A673 (cell line): ENCODE measurements around the gene CLDN3. TPM values are rescaled to one million over a fixed set of nuclear protein-coding genes. Genes with fewer than 3 reads are reported as not detected.
A peak's percentile ranks its signal among the peaks of the same experiment; 100 is the strongest.

Experiments
- BruUV-seq: library from RNA; stranded (reverse); fragments of 400-500 nt; replicated peaks from 2 replicates; lab custom pipeline; 2021; lab: Mats Ljungman, UMichigan
- CTCF ChIA-PET: fragments of 300-600 bp; sonication (Branson Sonifier 250); formaldehyde crosslinking; loops from one replicate; lab custom pipeline; 2022; ENCODE audit warnings: antibody characterized with exemption; lab: Charles Lee
- POLR2A ChIA-PET: fragments of 300-600 bp; sonication (Branson Sonifier 250); formaldehyde crosslinking; loops from one replicate; lab custom pipeline; 2022; ENCODE audit warnings: antibody characterized with exemption; ENCODE audit not compliant: low non-redundant PET; lab: Charles Lee
- DNase-seq: peaks from one replicate; pipeline ENCODE4 v3.0.0-alpha.2; 2015; ENCODE audit warnings: low spot score
- H3K27ac ChIP-seq: fragments of 200-600 bp; sonication (generic); 2 replicates; pipeline ENCODE4 v1.5.1; 2016; ENCODE audit warnings: mixed run types, low read depth, mild to moderate bottlenecking, mixed read lengths, antibody characterized with exemption, low read length; ENCODE audit not compliant: poor library complexity, severe bottlenecking
- H3K27me3 ChIP-seq: fragments of 200-600 bp; sonication (generic); replicated peaks from 2 replicates; pipeline ENCODE4 v1.6.1; 2017; ENCODE audit warnings: mixed run types, low read depth, mild to moderate bottlenecking, mixed read lengths, antibody characterized with exemption, low read length; ENCODE audit not compliant: insufficient read depth, poor library complexity
- H3K36me3 ChIP-seq: fragments of 200-600 bp; sonication (generic); 2 replicates; pipeline ENCODE4 v1.6.1; 2016; ENCODE audit warnings: mixed run types, mild to moderate bottlenecking, mixed read lengths, antibody characterized with exemption, low read length; ENCODE audit not compliant: insufficient read depth, poor library complexity, severe bottlenecking
- H3K4me1 ChIP-seq: fragments of 200-600 bp; sonication (generic); 2 replicates; pipeline ENCODE4 v1.6.1; 2017; ENCODE audit warnings: mixed run types, mild to moderate bottlenecking, mixed read lengths, antibody characterized with exemption, low read length; ENCODE audit not compliant: insufficient read depth, poor library complexity, severe bottlenecking
- H3K4me3 ChIP-seq: fragments of 200-600 bp; sonication (generic); 2 replicates; pipeline ENCODE4 v1.5.1; 2016; ENCODE audit warnings: low read depth, mixed run types, mild to moderate bottlenecking, mixed read lengths, low read length; ENCODE audit not compliant: poor library complexity, severe bottlenecking
- H3K9me3 ChIP-seq: fragments of 200-600 bp; sonication (generic); 2 replicates; pipeline ENCODE4 v1.6.1; 2016; ENCODE audit warnings: mixed run types, low read depth, mild to moderate bottlenecking, mixed read lengths, antibody characterized with exemption, low read length; ENCODE audit not compliant: poor library complexity, severe bottlenecking
- EZH2 ChIP-seq: fragments of 200-600 bp; sonication (generic); IDR thresholded peaks from 2 replicates; pipeline ENCODE4 v1.6.1; 2017; ENCODE audit warnings: borderline replicate concordance, low read depth, mild to moderate bottlenecking, mixed read lengths, antibody characterized with exemption, low read length; ENCODE audit not compliant: poor library complexity, severe bottlenecking
- intact Hi-C: fragments of 100-400 bp; cut with micrococcal nuclease; formaldehyde crosslinking; loops from one replicate; pipeline ENCODE4 v1.10.0; 2022; ENCODE audit not compliant: unreplicated experiment
- total RNA-seq: library from RNA; stranded (reverse); gene quantifications from 2 replicates; pipeline ENCODE4 v1.2.3, GENCODE V29; 2021
- TF ChIP-seq, protein P1 (sequence below): fragments of 300-800, 200-600 bp; sonication (generic); conservative IDR thresholded peaks from 2 replicates; pipeline ENCODE4 v1.5.1; 2017; ENCODE audit warnings: low read depth, mild to moderate bottlenecking, antibody characterized with exemption, low read length, moderate library complexity, mixed read lengths

The CLDN3 gene
- total RNA-seq, 1 experiment from 2014 or later, result not detected

DNA sequence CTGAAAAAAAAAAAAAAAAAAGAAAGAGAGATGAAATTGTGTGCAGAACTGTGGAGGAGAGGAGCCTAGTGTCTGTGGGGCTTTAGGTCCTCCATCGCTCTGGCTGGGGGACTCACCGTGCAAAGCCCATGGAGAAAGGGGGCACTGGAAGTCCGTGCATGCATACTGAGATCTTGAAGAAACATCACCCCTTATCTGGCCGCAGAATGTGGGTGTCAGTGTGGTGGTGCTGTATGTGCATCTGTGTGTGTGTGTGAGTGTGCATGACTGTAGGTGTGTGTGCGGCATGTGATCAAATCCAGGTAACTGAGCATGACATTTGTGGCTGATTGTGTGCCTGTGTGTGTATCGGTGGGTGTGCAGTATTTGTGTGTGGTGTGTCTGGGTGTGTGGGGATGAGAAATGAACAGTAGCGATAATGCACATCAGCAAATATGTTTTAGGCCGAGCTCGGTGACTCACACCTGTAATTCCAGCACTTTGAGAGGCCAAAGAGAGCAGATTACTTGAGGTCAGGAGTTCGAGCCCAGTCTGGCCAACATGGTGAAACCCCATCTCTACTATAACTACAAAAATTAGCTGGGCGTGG lies 8.8 kb upstream of the CLDN3 start:
- Histone ChIP-seq H3K36me3 (no peaks in the 10 kb centered on the region), H3K4me3 (no peak overlapping the region), H3K27ac (no peak overlapping the region), H3K27me3 (no peaks in the 10 kb centered on the region), H3K9me3 (no peaks in the 10 kb centered on the region), H3K4me1 (no peaks in the 10 kb centered on the region)
- no peak for DNase-seq
- BruUV-seq, result no TSS peak
- TF ChIP-seq, protein P1, sequence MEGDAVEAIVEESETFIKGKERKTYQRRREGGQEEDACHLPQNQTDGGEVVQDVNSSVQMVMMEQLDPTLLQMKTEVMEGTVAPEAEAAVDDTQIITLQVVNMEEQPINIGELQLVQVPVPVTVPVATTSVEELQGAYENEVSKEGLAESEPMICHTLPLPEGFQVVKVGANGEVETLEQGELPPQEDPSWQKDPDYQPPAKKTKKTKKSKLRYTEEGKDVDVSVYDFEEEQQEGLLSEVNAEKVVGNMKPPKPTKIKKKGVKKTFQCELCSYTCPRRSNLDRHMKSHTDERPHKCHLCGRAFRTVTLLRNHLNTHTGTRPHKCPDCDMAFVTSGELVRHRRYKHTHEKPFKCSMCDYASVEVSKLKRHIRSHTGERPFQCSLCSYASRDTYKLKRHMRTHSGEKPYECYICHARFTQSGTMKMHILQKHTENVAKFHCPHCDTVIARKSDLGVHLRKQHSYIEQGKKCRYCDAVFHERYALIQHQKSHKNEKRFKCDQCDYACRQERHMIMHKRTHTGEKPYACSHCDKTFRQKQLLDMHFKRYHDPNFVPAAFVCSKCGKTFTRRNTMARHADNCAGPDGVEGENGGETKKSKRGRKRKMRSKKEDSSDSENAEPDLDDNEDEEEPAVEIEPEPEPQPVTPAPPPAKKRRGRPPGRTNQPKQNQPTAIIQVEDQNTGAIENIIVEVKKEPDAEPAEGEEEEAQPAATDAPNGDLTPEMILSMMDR, result no peak
- no peak for TF ChIP-seq EZH2
- intact Hi-C loops, result no loop called here
- ChIA-PET CTCF (no interaction called here), POLR2A (no interaction called here)

DNA sequence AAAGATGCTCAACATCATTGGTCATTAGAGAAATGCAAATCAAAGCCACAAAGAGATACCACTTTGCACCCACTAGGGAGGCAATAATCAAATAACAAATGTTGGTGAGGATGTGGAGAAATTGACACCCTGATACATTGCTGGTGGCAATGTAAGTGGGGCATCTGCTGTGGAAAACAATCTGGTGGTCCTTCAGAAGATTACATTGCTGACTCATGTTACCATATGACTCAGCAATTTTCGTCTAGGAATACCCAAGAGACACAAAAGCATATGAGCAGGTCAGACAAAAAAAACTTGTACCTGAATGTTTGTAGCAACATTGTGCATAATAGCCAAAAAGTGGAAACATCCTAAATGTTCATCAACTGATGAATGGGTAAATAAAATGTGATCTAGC lies 4.9 kb upstream of the CLDN3 start:
- intact Hi-C loops, result no loop called here
- Histone ChIP-seq H3K27me3 (peaks cover 13% of the 10 kb centered on the region), H3K4me3 (no peak overlapping the region), H3K9me3 (no peaks in the 10 kb centered on the region), H3K27ac (no peak overlapping the region), H3K4me1 (no peaks in the 10 kb centered on the region), H3K36me3 (no peaks in the 10 kb centered on the region)
- TF ChIP-seq, protein P1, result no peak
- TF ChIP-seq EZH2, result no peak
- CTCF ChIA-PET, result no interaction called here
- peak; percentile 35 for DNase-seq
- BruUV-seq, result no TSS peak
- POLR2A ChIA-PET, result no interaction called here

DNA sequence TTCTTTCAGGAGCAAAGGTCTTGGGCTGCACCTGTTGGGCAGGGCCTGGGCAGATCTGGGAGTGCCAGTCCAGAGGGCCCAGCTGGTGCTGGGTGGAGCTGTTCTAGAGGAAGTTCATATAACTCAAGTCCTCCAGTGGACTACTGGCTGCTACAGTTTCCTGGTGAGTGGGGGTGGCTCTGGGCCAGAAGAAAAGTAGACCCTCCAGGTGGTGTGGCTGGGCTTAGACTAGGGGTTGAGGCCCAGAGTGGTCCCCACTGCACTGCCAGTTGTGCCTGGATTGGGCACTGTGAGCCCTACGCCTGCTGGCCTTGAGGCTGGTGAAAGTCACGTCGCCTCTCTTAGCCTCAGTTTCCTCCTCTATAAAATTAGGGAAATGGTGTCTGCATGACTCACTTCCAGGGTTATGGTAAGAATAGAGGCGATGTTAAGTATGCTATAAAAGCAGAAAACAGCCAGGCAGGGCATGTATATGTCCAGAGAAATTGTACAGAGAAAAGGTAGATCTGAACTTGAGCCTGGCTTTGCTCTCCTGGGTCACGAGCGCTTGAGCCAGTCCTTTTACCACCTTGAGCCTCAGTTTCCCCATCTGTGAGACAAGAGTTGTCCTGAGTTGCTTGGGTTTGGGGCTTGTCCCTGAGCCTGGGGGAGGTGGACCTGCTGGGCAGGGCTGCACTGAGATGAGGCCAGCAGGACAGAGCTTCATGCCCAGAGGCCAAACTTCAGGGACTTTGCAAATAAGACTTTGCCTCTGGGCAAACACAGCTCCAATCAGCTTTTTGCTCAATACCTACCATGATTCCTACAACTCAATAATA lies 3.8 kb upstream of the CLDN3 start:
- Histone ChIP-seq H3K36me3 (no peaks in the 10 kb centered on the region), H3K27me3 (peaks cover 23% of the 10 kb centered on the region), H3K27ac (no peak overlapping the region), H3K9me3 (no peaks in the 10 kb centered on the region), H3K4me1 (no peaks in the 10 kb centered on the region), H3K4me3 (no peak overlapping the region)
- no peak for DNase-seq
- TF ChIP-seq, protein P1, result no peak
- TF ChIP-seq EZH2, result no peak
- intact Hi-C loops, result no loop called here
- ChIA-PET POLR2A (interaction anchor here (0.7 kb wide), 1 partner anchor 8 kb away, joined by 3 read pairs; no protein-coding TSS in a partner anchor), CTCF (no interaction called here)
- BruUV-seq, result no TSS peak
